LHCN-M2 (cell line): ENCODE results near the gene TACC2. TPM values are rescaled to one million over a fixed set of nuclear protein-coding genes. Genes with fewer than 3 reads are reported as not detected.

Experiments used
- DNase-seq: peaks from one replicate; pipeline ENCODE4 v3.0.0-alpha.2; 2012; ENCODE audit warnings: low read depth
- total RNA-seq: library from RNA; depleted of rRNA; stranded (reverse); fragments of >200 nt; gene quantifications from 2 replicates; pipeline ENCODE4 v1.2.3, GENCODE V29; 2014

The TACC2 gene
- total RNA-seq, 1 experiment from 2014 or later = 11.3 TPM

DNA sequence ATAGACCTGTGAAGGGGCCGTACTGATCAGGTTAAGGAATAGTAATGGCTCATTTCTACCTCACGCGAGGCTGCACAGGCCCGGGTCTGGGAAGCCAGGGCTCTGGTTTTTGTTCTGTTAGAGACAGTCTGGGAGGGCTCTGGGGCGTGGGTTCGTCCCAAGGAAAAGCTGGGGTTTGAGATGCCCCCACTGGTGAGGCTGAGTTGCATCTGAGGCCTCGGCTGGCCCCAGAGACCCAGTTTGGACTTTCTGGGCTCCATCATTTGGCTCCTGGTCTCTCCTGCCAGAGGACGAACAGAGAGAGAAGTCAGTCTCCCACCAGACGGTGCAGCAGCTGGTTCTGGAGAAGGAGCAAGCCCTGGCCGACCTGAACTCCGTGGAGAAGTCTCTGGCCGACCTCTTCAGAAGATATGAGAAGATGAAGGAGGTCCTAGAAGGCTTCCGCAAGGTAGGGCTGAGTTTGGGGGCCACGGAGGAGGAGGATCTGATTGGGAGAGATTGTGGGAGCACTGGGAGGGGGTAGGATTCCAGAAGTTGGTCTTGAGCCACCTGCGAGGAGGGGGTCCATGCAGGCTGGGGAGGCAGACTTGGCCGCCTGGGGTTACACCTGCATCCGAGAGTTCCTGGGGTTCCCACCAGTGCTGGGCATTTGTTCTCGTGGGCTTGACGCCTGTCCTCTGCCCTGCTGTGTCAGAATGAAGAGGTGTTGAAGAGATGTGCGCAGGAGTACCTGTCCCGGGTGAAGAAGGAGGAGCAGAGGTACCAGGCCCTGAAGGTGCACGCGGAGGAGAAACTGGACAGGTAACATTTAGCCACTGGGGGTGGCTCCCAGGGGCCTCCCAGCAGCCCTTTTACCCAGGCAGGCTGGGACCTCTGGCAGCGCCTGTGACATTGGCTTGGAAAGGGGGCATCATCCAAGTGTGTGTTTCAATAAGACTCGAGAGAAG is 259.7 kb downstream of the TACC2 start:
- DNase-seq = no peak

GRCh38 chr10:122249303-122249850 is 260.4 kb downstream of the TACC2 start:
- no peak for DNase-seq

DNA sequence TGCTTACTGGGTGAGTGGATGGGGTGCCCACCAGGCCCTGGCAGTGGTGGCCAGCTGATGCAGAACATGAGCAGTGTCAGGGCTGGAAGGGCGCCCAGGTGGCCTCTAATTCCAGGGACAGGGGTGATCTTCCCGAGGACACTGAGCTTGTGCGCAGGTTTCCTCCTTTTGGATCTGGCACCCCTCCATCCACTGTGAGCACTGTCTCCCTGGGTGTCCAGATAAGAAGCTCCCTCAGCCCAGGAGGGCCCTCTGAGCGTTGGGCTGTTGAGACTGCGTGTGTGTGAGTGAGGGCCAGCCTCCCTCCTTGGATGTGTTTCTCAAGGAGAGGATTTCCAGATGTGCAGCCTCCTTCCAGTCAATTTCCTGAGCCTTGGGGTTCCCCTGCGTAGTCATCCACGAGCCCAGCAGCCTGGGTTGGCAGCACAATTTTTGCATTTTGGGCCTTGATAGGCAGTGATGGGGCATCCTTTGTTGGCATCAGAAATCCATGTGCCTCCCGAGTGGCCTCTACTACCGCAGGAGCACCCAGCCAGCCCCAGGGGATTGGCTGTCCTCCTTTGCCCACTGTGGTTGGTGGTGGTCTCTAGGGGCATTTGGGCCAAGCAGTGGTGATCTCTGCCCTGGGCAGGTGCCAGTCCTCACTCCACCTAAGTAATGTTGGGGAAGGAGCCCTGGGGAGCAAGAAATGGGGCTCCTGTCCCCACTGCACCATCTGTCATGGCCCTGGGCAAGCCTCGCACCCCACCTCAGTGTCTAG is 261.2 kb downstream of the TACC2 start:
- no peak for DNase-seq

GRCh38 chr10:122251459-122252255 is 262.7 kb downstream of the TACC2 start:
- DNase-seq = no peak

DNA sequence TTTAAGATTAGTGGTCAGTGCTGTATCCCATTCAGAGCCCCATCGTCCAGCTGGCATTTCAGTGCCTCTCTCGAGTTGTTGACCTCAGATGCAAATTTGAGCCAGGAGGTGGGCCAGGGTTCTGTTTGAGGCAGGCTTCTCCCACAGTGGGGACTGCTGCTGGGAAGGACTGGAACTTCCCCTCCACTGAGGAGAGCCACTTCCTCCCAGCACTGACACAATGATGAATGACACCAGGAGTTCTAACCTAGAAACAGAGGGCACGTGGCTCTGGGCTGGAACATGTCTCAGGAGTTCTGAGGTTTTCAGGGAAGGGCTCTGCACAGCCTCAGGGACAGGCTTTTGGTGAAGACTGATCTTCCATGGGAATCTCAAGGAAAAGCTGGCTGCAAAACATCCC is 263.8 kb downstream of the TACC2 start:
- DNase-seq = no peak

- no peak for DNase-seq
These were observed 264.6 kb downstream of the TACC2 start for GRCh38 chr10:122253605-122254004.

DNA sequence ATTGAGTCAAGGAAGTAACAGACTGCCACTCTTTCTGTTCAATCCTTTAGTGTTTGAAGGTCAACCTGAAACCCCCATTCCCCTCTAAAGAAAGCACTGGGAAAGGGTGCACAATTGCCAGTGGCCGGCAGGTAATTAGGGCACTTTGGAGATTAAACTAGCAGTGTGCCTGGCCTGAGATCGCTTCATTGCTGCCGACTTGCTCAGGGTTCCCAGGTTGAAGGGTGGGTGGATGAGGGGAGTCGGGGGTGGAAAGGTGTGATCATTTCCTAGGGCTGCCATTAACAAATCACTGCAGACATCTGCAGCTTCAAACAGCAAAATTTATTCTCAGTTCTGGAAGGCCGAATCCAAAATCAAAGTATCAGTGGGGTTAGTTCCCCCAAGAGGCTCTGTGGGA is 265.9 kb downstream of the TACC2 start:
- no peak for DNase-seq

DNA sequence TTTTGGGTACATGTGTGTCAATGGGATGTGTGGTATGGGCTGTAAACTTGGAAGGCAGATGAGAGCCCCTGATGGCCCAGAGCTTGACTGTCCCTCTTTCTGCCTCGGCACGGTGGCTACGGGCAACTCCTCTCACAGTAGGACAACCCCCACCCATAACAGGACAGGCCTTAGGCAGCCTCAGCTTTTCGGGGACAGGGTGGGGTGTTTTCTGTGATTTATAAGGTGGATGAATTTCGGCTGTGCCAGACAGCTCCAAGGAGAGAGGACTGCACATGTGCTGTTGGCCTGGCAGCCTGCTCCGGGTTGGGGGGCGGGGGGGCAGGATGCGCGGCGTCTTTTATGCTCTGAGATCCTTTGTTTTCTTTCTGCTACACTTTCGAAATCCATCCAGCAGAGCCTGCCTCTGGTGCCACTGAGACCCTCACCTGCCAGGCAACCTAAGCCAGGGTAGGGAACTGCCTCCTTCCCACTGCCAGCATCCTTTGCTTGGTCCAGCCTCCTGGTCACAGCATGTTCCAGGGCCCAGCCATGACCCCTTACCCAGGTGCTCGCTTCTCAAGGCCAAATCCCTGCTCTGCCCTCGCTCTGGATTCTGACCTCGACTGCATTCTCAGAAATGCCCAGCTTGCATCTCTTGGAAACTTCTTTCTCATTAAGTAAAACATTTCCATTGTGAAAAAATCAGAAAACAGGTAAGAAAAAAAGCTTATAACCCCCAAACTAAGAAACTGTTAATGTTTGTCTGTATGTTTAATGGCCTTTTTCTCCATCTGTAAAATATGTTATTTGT is 266.7 kb downstream of the TACC2 start:
- DNase-seq = no peak

- DNase-seq = no peak
These were observed 268.1 kb downstream of the TACC2 start for GRCh38 chr10:122257041-122257440.

DNA sequence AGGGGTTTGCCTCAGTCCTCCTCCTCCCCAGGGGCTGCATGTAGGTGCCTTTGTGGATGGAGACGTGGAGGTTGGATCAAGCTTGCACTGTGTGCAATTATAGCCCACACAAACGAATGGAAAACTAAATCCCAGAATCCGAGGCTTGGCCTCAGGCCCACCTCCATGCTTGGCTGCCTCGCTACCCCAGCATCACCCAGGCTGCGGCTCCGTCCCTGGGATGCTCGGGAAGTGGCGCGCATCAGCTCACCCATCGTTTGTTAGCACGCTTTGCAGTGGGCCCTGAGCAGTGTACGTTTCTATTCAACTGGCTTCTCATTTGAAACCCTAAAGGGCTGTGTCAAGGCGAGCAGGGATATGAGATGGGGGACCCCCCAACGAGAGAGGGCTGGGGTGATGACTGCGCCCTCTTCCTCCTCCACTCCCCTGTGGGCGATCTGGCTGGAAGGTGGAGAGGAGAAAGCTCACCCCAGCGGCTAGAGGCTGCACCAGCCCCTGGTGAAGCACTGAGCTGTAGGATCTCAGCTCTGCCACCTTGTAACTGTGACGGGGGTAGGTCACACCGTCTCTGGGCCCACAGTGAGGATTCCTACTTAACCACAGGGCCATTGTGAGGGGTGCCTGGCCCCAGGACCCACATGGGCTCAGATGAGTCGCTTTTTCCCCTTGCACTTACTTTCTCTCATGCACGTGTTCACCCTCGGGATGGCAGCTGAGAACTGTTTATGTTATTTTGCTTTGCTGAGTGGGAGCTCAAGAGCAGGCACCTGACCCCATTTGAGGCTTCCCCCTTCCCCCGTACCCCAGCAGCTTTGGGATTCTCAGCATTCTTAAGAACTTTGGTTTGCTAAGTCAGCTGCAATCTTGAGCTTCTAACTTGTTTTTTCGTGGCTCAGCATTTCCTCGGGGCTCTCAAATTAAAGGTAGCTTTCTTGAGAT is 269.4 kb downstream of the TACC2 start:
- DNase-seq = peak; percentile 65

GRCh38 chr10:122259075-122259466 is 270.1 kb downstream of the TACC2 start:
- DNase-seq = no peak

- no peak for DNase-seq
These were observed 272.6 kb downstream of the TACC2 start for GRCh38 chr10:122261584-122261983.

DNA sequence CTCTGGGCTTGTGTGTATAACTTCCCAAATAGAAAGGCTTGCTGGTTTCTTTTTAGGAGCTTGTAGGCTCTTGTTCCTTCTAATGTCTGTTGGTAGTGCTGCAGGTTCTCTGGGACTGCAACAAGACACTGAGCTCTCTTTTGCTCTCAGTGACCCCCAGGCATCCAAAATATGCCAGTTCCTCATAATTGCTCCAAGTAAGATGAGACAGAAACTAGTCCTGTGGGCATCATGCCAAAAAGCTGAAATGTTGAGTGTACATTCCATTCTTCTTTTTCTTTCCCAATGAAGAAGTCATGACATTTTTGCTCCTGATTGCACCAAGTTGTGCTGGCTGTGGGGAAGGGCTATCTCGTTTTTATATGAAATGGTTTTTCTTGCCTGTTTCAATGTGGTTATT is 275.0 kb downstream of the TACC2 start:
- peak; percentile 94 for DNase-seq

- DNase-seq = peak; percentile 51
These were observed 275.5 kb downstream of the TACC2 start for GRCh38 chr10:122264436-122264835.

DNA sequence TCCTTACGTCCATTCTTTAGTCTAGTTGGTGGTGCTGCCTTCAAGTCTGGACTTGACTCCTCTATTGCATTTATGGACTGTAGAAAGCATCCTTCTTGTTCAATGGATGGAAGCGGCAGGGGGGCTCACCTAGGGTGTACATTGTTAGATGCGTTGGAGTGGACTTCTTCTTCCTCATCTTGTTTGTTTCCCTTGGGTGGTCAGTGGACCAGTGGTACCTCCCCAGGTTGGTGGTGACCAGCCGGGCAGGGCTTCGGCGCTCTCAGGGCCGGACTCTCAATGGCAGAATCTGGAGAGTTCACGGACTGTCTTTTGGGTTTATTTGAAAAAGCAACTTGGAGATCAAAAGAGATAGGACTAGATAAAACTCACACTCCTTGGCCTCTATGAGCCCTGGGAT is 276.0 kb downstream of the TACC2 start:
- no peak for DNase-seq

- no peak for DNase-seq
These were observed 276.9 kb downstream of the TACC2 start for GRCh38 chr10:122265896-122266295.

DNA sequence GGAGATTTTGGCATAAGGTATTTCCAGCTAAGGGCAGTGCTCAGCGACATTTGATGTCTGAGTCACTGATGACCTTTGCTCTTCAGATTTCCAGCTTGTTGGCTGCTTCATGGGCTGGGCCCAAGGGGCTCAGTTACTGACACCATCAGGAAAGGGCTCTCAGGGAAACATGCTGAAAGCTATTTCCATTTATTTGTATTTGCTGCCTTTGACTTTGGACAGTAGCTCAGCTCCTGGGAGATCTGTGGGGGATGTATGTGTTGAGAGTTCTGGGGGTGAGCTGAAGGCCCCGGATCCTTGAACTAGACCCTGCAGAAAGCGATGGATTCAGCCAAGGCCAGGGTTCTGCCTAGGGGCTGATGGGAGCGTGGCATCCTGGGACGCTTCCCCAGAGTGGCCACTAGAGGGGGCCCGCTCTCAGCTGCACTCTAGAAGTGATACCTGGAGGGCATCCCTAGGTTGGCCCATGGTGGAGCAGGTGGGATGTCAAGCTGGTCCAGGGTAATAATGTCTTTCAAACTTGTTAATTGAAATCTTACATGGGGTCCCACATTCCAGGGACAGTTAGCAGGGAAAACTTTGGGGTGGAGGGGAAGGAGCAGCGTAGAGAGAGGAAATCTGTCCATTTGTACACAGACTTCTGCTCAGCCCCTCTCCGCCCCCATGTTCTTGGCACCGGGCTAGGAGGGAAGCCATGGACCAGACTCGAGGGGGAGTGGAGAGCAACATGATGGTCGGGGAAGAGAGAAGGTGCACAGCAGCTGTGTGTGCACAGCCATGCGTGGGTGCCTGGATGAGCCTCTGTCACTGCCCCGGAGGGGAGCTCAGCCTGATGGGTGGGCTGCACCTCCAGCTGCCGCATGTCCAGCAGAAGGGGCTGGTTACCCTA is 279.1 kb downstream of the TACC2 start:
- peak; percentile 29 for DNase-seq

- no peak for DNase-seq
These were observed 280.2 kb downstream of the TACC2 start for GRCh38 chr10:122269059-122269687.
